Activated B cell treated with CpG ODN at 0.5 μM for 24 hours (primary cell): ENCODE measurements around the gene ADGRG3. TPM values are rescaled to one million over a fixed set of nuclear protein-coding genes. Genes with fewer than 3 reads are reported as not detected.

Experiments used
- ATAC-seq: fragments of 200-7000 bp; cut with Tn5 transposase; one replicate; pipeline ENCODE4 v1.10.0; 2021; ENCODE audit warnings: low read depth, mild to moderate bottlenecking, moderate library complexity
- CTCF ChIA-PET: fragments of 350-600 bp; sonication (Branson Sonifier 250); formaldehyde crosslinking; loops from one replicate; lab custom pipeline; 2021; ENCODE audit warnings: antibody characterized with exemption; lab: Charles Lee
- POLR2A ChIA-PET: fragments of 350-600 bp; sonication (Branson Sonifier 250); formaldehyde crosslinking; loops from one replicate; lab custom pipeline; 2021; ENCODE audit warnings: antibody characterized with exemption; lab: Charles Lee
- DNase-seq: peaks from one replicate; pipeline ENCODE4 v3.0.0; 2022
- H3K27ac Mint-ChIP-seq: one replicate; pipeline ENCODE4 v1.8.0; 2020; ENCODE audit warnings: mixed read lengths
- H3K27me3 Mint-ChIP-seq: one replicate; pipeline ENCODE4 v1.8.0; 2021; ENCODE audit warnings: mixed read lengths
- H3K36me3 Mint-ChIP-seq: one replicate; pipeline ENCODE4 v1.8.0; 2021; ENCODE audit warnings: low read depth, mixed read lengths
- H3K4me1 Mint-ChIP-seq: one replicate; pipeline ENCODE4 v1.8.0; 2021; ENCODE audit warnings: mixed read lengths
- H3K4me3 Mint-ChIP-seq: one replicate; pipeline ENCODE4 v1.8.0; 2020; ENCODE audit warnings: mild to moderate bottlenecking, mixed read lengths
- H3K9me3 Mint-ChIP-seq: one replicate; pipeline ENCODE4 v1.8.0; 2020; ENCODE audit warnings: mixed read lengths
- intact Hi-C: fragments of 100-400 bp; cut with micrococcal nuclease; formaldehyde crosslinking; loops from one replicate; pipeline ENCODE4 v1.15.1; 2024
- total RNA-seq: library from RNA; stranded (reverse); gene quantifications from 2 replicates; pipeline ENCODE4 v1.2.3, GENCODE V29; 2022
- TF ChIP-seq, protein P1 (sequence below): fragments of 200-600 bp; IDR thresholded peaks from one replicate; pipeline ENCODE4 v1.8.0; 2022; ENCODE audit warnings: antibody characterized with exemption, mild to moderate bottlenecking

The ADGRG3 gene
- total RNA-seq, 1 donor from 2014 or later, result not detected

DNA sequence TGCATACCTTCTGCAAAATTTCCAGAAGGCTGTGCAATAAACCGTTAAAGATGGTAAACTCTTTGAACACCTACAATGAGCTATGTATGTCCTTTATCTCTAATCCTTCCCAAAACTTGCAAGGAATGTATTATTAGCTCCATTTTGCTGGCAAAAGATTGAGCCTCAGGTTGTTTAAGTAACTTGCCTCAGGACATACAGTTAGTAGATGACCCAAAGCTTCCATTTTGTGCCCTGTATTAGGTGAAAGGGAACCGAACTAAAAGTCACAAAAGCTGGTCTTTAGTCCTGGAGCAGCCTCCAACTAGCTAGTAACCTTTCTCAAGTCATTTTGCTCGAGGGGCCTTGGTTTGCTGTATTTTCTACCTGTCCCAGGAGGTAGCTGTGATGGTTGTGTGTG, 4.3 kb downstream of the ADGRG3 start:
- ChIA-PET POLR2A (no interaction called here), CTCF (no interaction called here)
- no peaks in the 10 kb centered on the region for H3K9me3 Mint-ChIP-seq
- ATAC-seq, result no peak
- H3K27ac Mint-ChIP-seq, result no peak overlapping the region
- TF ChIP-seq, protein P1, sequence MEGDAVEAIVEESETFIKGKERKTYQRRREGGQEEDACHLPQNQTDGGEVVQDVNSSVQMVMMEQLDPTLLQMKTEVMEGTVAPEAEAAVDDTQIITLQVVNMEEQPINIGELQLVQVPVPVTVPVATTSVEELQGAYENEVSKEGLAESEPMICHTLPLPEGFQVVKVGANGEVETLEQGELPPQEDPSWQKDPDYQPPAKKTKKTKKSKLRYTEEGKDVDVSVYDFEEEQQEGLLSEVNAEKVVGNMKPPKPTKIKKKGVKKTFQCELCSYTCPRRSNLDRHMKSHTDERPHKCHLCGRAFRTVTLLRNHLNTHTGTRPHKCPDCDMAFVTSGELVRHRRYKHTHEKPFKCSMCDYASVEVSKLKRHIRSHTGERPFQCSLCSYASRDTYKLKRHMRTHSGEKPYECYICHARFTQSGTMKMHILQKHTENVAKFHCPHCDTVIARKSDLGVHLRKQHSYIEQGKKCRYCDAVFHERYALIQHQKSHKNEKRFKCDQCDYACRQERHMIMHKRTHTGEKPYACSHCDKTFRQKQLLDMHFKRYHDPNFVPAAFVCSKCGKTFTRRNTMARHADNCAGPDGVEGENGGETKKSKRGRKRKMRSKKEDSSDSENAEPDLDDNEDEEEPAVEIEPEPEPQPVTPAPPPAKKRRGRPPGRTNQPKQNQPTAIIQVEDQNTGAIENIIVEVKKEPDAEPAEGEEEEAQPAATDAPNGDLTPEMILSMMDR, result no peak
- peaks cover 12% of the 10 kb centered on the region for H3K27me3 Mint-ChIP-seq
- no peak for DNase-seq
- H3K4me1 Mint-ChIP-seq, result no peaks in the 10 kb centered on the region
- no peak overlapping the region for H3K4me3 Mint-ChIP-seq
- intact Hi-C loops, result no loop called here
- no peaks in the 10 kb centered on the region for H3K36me3 Mint-ChIP-seq

GRCh38 chr16:57672824-57673223, 4.7 kb downstream of the ADGRG3 start:
- POLR2A ChIA-PET, result no interaction called here
- CTCF ChIA-PET, result no interaction called here
- Mint-ChIP-seq H3K27me3 (peaks cover 12% of the 10 kb centered on the region), H3K9me3 (no peaks in the 10 kb centered on the region), H3K36me3 (no peaks in the 10 kb centered on the region), H3K27ac (no peak overlapping the region), H3K4me3 (no peak overlapping the region), H3K4me1 (no peaks in the 10 kb centered on the region)
- DNase-seq (no peak), ATAC-seq (no peak)
- intact Hi-C loops, result no loop called here
- TF ChIP-seq, protein P1, result no peak

DNA sequence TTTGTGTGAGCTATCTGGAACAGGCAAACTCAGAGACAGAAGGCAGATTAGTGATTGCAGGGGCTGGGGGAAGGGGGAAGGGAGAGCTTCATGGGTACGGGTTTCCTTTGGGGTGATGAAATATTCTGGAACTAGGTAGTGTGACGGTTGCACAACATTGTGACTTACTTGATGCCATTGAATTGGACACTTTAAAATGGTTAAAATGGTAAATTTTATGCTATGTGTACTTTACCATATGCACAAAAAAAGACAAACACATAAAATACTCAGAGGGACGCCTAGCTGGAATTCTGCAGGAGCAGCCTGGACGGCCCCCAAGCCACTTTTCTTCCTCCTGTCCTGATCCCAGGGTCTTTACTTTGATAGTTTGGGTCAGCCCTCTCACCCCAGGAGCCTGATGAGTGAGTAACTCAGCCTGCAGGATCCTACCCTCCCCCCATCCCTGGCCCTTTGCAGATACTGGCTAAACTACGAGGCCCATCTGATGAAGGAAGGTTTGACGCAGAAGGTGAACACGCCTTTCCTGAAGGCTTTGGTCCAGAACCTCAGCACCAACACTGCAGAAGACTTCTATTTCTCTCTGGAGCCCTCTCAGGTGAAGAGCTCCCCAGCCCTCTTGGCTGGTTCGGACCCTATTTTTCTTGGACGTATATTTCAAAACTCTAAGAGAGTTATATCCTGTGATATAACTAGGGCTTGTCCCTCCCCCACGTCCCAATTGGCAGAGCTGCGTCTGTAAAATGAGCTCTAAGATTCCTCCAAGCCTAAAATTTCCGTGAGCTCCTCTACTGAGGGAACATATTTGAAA, 7.8 kb downstream of the ADGRG3 start:
- Mint-ChIP-seq H3K4me3 (no peak overlapping the region), H3K36me3 (no peaks in the 10 kb centered on the region)
- no peak for DNase-seq

GRCh38 chr16:57676553-57677085, 8.5 kb downstream of the ADGRG3 start:
- Mint-ChIP-seq H3K9me3 (no peaks in the 10 kb centered on the region), H3K27me3 (peaks cover under 1% of the 10 kb centered on the region), H3K4me1 (no peaks in the 10 kb centered on the region), H3K4me3 (no peak overlapping the region), H3K36me3 (no peaks in the 10 kb centered on the region), H3K27ac (no peak overlapping the region)
- ChIA-PET CTCF (no interaction called here), POLR2A (no interaction called here)
- TF ChIP-seq, protein P1, result no peak
- intact Hi-C loops, result no loop called here
- ATAC-seq, result no peak
- DNase-seq, result no peak

More for the DNA sequence above, 7.8 kb downstream of the ADGRG3 start:
- TF ChIP-seq, protein P1, result no peak
- intact Hi-C loops, result no loop called here
- ChIA-PET CTCF (no interaction called here), POLR2A (no interaction called here)
- Mint-ChIP-seq H3K9me3 (no peaks in the 10 kb centered on the region), H3K27ac (no peak overlapping the region), H3K4me1 (no peaks in the 10 kb centered on the region), H3K27me3 (peaks cover 5% of the 10 kb centered on the region)
- no peak for ATAC-seq

DNA sequence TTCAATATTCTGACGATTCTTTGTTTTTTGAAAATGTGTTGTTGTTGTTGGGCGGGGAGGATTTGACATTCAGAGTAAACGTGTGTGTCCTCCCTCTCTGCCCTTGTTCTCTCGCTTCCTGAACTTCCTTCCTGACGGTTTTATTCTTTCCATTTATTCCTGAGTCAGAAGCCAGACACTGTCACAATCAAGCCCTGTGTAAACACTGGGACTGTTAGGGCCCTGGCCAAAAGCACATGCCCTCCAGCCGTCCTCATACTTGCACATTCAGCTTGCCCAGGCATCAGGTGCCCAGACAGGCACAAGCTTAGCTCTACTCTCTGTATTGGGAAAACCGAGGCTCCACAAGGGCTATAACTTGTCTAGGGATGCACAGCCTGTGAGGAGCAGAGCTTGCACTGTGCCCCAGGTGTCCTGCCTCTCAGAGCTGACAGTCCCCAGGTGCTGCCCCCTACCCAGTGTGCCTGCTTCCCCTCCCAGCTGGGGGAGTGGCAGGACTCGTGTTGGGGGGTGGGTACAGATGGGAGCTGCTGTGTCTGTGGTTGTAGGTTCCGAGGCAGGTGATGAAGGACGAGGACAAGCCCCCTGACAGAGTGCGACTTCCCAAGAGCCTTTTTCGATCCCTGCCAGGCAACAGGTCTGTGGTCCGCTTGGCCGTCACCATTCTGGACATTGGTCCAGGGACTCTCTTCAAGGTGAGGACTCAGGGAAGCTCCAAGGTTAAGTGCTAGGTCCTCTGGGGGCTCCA, 9.7 kb downstream of the ADGRG3 start:
- Mint-ChIP-seq H3K27me3 (no peaks in the 10 kb centered on the region), H3K9me3 (no peaks in the 10 kb centered on the region), H3K27ac (no peak overlapping the region), H3K36me3 (no peaks in the 10 kb centered on the region), H3K4me1 (no peaks in the 10 kb centered on the region), H3K4me3 (no peak overlapping the region)
- TF ChIP-seq, protein P1, result no peak
- ChIA-PET POLR2A (no interaction called here), CTCF (no interaction called here)
- DNase-seq, result no peak
- no peak for ATAC-seq
- intact Hi-C loops, result no loop called here
